Ishikawa (cell line): ENCODE data around the gene SLC35D2.

Source experiments
- EP300 ChIP-seq: IDR thresholded peaks from 2 replicates; pipeline ENCODE4 v1.6.1; 2012; ENCODE audit warnings: borderline replicate concordance
- RAD21 ChIP-seq: IDR thresholded peaks from 2 replicates; pipeline ENCODE4 v1.6.1; 2012; ENCODE audit warnings: low read depth
- REST ChIP-seq: IDR thresholded peaks from 2 replicates; pipeline ENCODE4 v1.6.1; 2012; ENCODE audit warnings: low read depth, mild to moderate bottlenecking
- TCF12 ChIP-seq: IDR thresholded peaks from 2 replicates; pipeline ENCODE4 v1.6.1; 2012; ENCODE audit warnings: low read depth
- TEAD4 ChIP-seq: IDR thresholded peaks from 2 replicates; pipeline ENCODE4 v1.6.1; 2012
- USF1 ChIP-seq: IDR thresholded peaks from 2 replicates; pipeline ENCODE4 v1.6.1; 2012
- YY1 ChIP-seq: IDR thresholded peaks from 2 replicates; pipeline ENCODE4 v1.6.1; 2012; ENCODE audit warnings: low read depth

GRCh38 chr9:96318921-96319565 lies 64.5 kb downstream of the SLC35D2 start:
- TF ChIP-seq TCF12 = no peak
- TF ChIP-seq EP300 = no peak
- no peak for TF ChIP-seq RAD21
- TF ChIP-seq REST = no peak
- no peak for TF ChIP-seq YY1
- no peak for TF ChIP-seq USF1
- no peak for TF ChIP-seq TEAD4
